Measurements from ENCODE around the gene KSR2.
"Not testable (repeated sequence)": the region's sequence is repeated elsewhere in the genome, so short reads cannot be mapped to it uniquely, and the experiment has no call there.

The KSR2 gene

GRCh38 chr12:117967512-117967911 is 1.3 kb downstream of the KSR2 start:
- no peak for ATAC-seq

GRCh38 chr12:117967043-117967442 is 1.7 kb downstream of the KSR2 start:
- no peak for ATAC-seq

GRCh38 chr12:117966511-117966910 is 2.3 kb downstream of the KSR2 start:
- no peak for ATAC-seq

GRCh38 chr12:117963836-117964235 is 5.0 kb downstream of the KSR2 start:
- no peak for ATAC-seq

- no peak for ATAC-seq
These were observed 31.9 kb downstream of the KSR2 start for GRCh38 chr12:117936722-117937484.

- no peak for ATAC-seq
These were observed 35.2 kb downstream of the KSR2 start for GRCh38 chr12:117933545-117933944.

- no peak for ATAC-seq
These were observed 42.3 kb downstream of the KSR2 start for GRCh38 chr12:117926391-117926899.

- ATAC-seq = no peak
These were observed 46.6 kb downstream of the KSR2 start for GRCh38 chr12:117921929-117922777.

GRCh38 chr12:117919479-117919878 is 49.3 kb downstream of the KSR2 start:
- ATAC-seq = no peak

- ATAC-seq = no peak
These were observed 54.1 kb downstream of the KSR2 start for GRCh38 chr12:117914686-117915085.

- ATAC-seq = no peak
These were observed 56.0 kb downstream of the KSR2 start for GRCh38 chr12:117912756-117913155.

- no peak for ATAC-seq
These were observed 60.4 kb downstream of the KSR2 start for GRCh38 chr12:117908411-117908810.

GRCh38 chr12:117907108-117907689 is 61.6 kb downstream of the KSR2 start:
- no peak for ATAC-seq

- ATAC-seq = no peak
These were observed 64.7 kb downstream of the KSR2 start for GRCh38 chr12:117904051-117904450.

GRCh38 chr12:117903110-117903840 is 65.5 kb downstream of the KSR2 start:
- no peak for ATAC-seq

GRCh38 chr12:117901631-117902030 is 67.2 kb downstream of the KSR2 start:
- no peak for ATAC-seq

GRCh38 chr12:117900561-117900960 is 68.2 kb downstream of the KSR2 start:
- no peak for ATAC-seq

GRCh38 chr12:117897372-117898161 is 71.2 kb downstream of the KSR2 start:
- no peak for ATAC-seq

GRCh38 chr12:117896009-117896408 is 72.8 kb downstream of the KSR2 start:
- ATAC-seq = no peak

- no peak for ATAC-seq
These were observed 76.3 kb downstream of the KSR2 start for GRCh38 chr12:117892441-117892840.

GRCh38 chr12:117891265-117891664 is 77.5 kb downstream of the KSR2 start:
- ATAC-seq = not testable (repeated sequence)

GRCh38 chr12:117890644-117891043 is 78.1 kb downstream of the KSR2 start:
- no peak for ATAC-seq

Data from activated CD4-positive, CD25-positive, alpha-beta regulatory T cell treated with anti-CD3 and anti-CD28 coated beads, Interleukin-2, amount 50 U/mL, for 24 hours (primary cell).